ENCODE measurements around the gene GCSAM.

The GCSAM gene

GRCh38 chr3:112117841-112118571 is 15.0 kb downstream of the GCSAM start:
- Histone ChIP-seq H3K36me3 (ENCODE audit: control insufficient read depth, insufficient read depth, low read length) (peaks cover 17% of the 10 kb centered on the region; the same call in 1 of the 2 replicates), H3K27ac (ENCODE audit: low read depth, low read length) (no peak overlapping the region), H3K4me1 (ENCODE audit: control insufficient read depth, insufficient read depth, low read length) (no peaks in the 10 kb centered on the region), H3K4me3 (ENCODE audit: low read depth, low read length) (no peak overlapping the region), H3K27me3 (ENCODE audit: control insufficient read depth, insufficient read depth, low read length) (no peaks in the 10 kb centered on the region), H3K9me3 (ENCODE audit: control insufficient read depth, insufficient read depth, low read length) (no peaks in the 10 kb centered on the region), H3K9ac (ENCODE audit: low read depth, low read length) (no peak overlapping the region)

DNA sequence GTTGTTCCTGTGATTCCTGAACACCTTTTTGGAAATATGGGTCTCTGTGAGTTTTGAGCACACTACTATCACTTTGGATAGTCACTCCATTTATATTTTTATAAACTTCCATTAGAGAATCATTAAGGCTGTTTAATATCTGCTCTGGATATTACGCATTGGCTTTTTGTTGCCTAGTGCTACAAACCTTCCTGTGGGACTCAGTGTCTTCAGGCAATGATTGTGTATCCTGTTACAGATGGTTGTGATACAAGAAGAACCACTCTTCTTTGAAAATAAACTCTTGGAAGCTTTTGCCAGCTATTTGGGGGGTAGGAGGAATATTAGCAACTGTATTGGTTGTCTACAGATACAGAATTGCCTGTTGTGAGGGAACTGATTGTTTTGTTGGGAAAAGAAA is 15.6 kb downstream of the GCSAM start:
- peaks cover 20% of the 10 kb centered on the region; the same call in 1 of the 2 replicates for H3K36me3 ChIP-seq (ENCODE audit: control insufficient read depth, insufficient read depth, low read length)
- no peak overlapping the region for H3K9ac ChIP-seq (ENCODE audit: low read depth, low read length)
- no peak overlapping the region for H3K4me3 ChIP-seq (ENCODE audit: low read depth, low read length)
- H3K27me3 ChIP-seq (ENCODE audit: control insufficient read depth, insufficient read depth, low read length): no peaks in the 10 kb centered on the region
- H3K9me3 ChIP-seq (ENCODE audit: control insufficient read depth, insufficient read depth, low read length): no peaks in the 10 kb centered on the region
- H3K4me1 ChIP-seq (ENCODE audit: control insufficient read depth, insufficient read depth, low read length): no peaks in the 10 kb centered on the region
- no peak overlapping the region for H3K27ac ChIP-seq (ENCODE audit: low read depth, low read length)

- H3K27ac ChIP-seq (ENCODE audit: low read depth, low read length): no peak overlapping the region
These were observed 16.3 kb downstream of the GCSAM start for GRCh38 chr3:112116748-112117186.

DNA sequence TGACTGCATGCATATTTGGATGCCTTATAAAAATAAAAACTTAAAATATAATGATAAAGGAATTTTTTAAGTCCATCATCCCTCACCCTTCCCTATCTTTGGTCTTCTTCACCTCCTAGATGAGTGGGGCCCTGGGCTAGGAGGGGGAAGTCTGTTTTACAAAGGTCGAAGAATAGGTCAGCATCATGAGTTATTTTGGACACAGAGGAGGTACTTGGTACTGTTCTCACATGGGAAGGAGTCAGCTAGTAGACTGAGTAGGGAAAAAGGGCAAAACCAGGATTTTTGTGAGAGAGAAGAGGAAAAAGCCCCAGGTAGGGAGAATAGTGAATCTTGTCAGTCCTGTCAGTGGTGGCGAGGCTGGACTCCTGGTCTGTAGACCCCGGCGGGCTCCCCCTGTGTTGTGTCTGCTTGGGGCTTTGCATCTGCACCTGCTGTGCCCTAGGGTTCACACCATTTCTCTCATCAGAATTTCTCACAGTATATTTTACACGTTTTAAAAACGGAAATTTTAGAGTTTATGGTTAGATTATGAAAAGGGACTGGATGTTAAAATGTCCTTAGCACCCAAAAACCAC is 17.2 kb downstream of the GCSAM start:
- Histone ChIP-seq H3K4me1 (ENCODE audit: control insufficient read depth, insufficient read depth, low read length) (no peaks in the 10 kb centered on the region), H3K9me3 (ENCODE audit: control insufficient read depth, insufficient read depth, low read length) (no peaks in the 10 kb centered on the region), H3K4me3 (ENCODE audit: low read depth, low read length) (no peak overlapping the region), H3K27me3 (ENCODE audit: control insufficient read depth, insufficient read depth, low read length) (no peaks in the 10 kb centered on the region), H3K36me3 (ENCODE audit: control insufficient read depth, insufficient read depth, low read length) (peaks cover 20% of the 10 kb centered on the region; the same call in 1 of the 2 replicates), H3K27ac (ENCODE audit: low read depth, low read length) (no peak overlapping the region), H3K9ac (ENCODE audit: low read depth, low read length) (no peak overlapping the region)

More at GRCh38 chr3:112116748-112117186, 16.3 kb downstream of the GCSAM start:
- Histone ChIP-seq H3K4me3 (ENCODE audit: low read depth, low read length) (no peak overlapping the region), H3K9me3 (ENCODE audit: control insufficient read depth, insufficient read depth, low read length) (no peaks in the 10 kb centered on the region), H3K4me1 (ENCODE audit: control insufficient read depth, insufficient read depth, low read length) (no peaks in the 10 kb centered on the region), H3K27me3 (ENCODE audit: control insufficient read depth, insufficient read depth, low read length) (no peaks in the 10 kb centered on the region), H3K36me3 (ENCODE audit: control insufficient read depth, insufficient read depth, low read length) (peaks cover 20% of the 10 kb centered on the region; the same call in 1 of the 2 replicates), H3K9ac (ENCODE audit: low read depth, low read length) (no peak overlapping the region)

DNA sequence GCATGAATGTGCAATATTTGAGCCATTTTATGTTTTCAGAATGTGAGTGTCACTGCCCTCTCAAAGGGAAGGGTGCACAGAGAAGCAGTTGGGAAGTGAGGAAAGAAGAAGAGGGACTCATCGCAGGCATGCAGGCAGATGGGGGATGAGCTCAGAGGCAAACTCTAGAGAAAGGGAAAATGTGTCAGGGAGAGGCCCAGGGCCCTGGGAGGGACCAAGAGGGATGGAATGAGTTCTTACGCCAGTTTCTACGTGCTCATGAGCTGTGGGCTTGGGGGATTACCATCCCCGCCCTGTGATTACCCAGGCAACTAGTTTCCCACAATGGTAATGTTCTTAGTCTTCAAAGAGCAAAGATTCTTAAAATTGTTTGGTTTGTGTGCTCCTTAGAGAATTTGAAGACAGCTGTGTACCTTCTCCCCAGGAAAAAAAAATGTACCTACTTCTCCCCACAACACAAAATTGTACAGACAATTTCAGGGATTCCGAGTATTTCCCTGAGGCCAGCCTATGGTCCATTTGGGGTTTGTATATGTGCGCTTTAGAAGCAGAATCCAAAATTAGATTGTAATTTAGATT is 17.8 kb downstream of the GCSAM start:
- no peaks in the 10 kb centered on the region for H3K9me3 ChIP-seq (ENCODE audit: control insufficient read depth, insufficient read depth, low read length)
- no peak overlapping the region for H3K4me3 ChIP-seq (ENCODE audit: low read depth, low read length)
- no peaks in the 10 kb centered on the region for H3K27me3 ChIP-seq (ENCODE audit: control insufficient read depth, insufficient read depth, low read length)
- H3K4me1 ChIP-seq (ENCODE audit: control insufficient read depth, insufficient read depth, low read length): no peaks in the 10 kb centered on the region
- no peak overlapping the region for H3K9ac ChIP-seq (ENCODE audit: low read depth, low read length)
- H3K27ac ChIP-seq (ENCODE audit: low read depth, low read length): no peak overlapping the region
- peaks cover 20% of the 10 kb centered on the region; the same call in 1 of the 2 replicates for H3K36me3 ChIP-seq (ENCODE audit: control insufficient read depth, insufficient read depth, low read length)

DNA sequence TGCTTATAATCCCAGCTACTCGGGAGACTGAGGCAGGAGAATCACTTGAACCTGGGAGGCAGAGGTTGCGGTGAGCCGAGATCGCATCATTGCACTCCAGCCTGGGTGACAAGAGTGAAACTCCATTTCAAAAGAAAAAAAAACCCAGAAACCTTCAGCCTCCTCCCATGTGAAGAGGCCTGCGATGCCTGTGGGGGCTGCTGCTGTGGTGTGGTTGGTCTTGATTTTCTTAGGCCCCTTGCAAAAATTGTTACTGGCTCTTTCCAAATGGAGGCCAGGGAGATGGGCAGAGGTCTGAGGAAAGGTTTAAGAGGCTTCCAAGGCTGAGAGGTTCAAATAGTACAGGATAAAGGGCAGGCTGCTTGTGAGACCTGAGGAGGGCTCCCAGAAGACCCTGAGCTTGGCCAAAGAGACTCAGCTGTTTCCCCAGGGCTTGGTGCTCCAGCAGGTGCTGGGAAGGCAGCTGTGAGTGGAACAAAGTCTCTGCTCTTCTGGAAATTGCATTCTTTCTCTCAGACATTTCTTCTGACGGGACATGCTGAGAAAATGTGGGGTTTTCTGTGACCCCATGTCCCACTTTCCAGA is 18.4 kb downstream of the GCSAM start:
- Histone ChIP-seq H3K27me3 (ENCODE audit: control insufficient read depth, insufficient read depth, low read length) (no peaks in the 10 kb centered on the region), H3K36me3 (ENCODE audit: control insufficient read depth, insufficient read depth, low read length) (peaks cover 22% of the 10 kb centered on the region; the same call in 1 of the 2 replicates), H3K9ac (ENCODE audit: low read depth, low read length) (no peak overlapping the region), H3K4me3 (ENCODE audit: low read depth, low read length) (no peak overlapping the region), H3K9me3 (ENCODE audit: control insufficient read depth, insufficient read depth, low read length) (no peaks in the 10 kb centered on the region), H3K4me1 (ENCODE audit: control insufficient read depth, insufficient read depth, low read length) (no peaks in the 10 kb centered on the region), H3K27ac (ENCODE audit: low read depth, low read length) (no peak overlapping the region)

DNA sequence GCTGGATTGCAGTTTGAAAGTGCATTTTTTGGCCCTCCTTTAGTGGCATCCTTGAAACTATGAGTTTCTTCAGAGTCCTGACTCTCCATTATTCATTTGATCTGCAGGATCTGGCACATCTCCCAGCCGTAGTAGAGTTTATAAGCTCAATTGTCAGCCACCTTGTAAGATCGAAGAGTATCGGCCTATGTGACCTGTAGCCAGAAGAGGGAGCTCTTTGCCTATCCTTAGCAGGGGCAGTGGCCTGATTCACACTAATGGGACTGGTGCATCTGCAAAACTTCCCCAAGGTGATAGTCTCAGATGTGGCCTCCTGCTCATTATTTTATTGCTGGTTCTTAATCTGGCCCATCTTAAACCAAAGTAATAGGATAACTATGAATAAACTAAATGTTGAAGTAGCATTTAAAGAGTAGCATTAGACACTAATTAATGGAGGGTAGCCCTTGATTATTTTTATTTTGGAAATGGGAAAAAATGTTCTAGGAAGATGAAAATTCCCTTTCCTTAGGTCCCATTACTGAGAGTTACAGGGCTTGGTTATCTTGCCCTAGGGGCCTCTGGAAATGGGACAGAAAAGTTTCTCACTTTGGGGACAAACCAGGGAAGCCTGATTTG is 21.2 kb downstream of the GCSAM start:
- Histone ChIP-seq H3K27me3 (ENCODE audit: control insufficient read depth, insufficient read depth, low read length) (no peaks in the 10 kb centered on the region), H3K4me3 (ENCODE audit: low read depth, low read length) (no peak overlapping the region), H3K9me3 (ENCODE audit: control insufficient read depth, insufficient read depth, low read length) (no peaks in the 10 kb centered on the region), H3K27ac (ENCODE audit: low read depth, low read length) (no peak overlapping the region), H3K9ac (ENCODE audit: low read depth, low read length) (no peak overlapping the region), H3K36me3 (ENCODE audit: control insufficient read depth, insufficient read depth, low read length) (peaks cover 20% of the 10 kb centered on the region), H3K4me1 (ENCODE audit: control insufficient read depth, insufficient read depth, low read length) (no peaks in the 10 kb centered on the region)

GRCh38 chr3:112109322-112109721 is 23.7 kb downstream of the GCSAM start:
- Histone ChIP-seq H3K4me1 (ENCODE audit: control insufficient read depth, insufficient read depth, low read length) (no peaks in the 10 kb centered on the region), H3K4me3 (ENCODE audit: low read depth, low read length) (no peak overlapping the region), H3K27me3 (ENCODE audit: control insufficient read depth, insufficient read depth, low read length) (no peaks in the 10 kb centered on the region), H3K36me3 (ENCODE audit: control insufficient read depth, insufficient read depth, low read length) (peaks cover 26% of the 10 kb centered on the region), H3K9ac (ENCODE audit: low read depth, low read length) (no peak overlapping the region), H3K9me3 (ENCODE audit: control insufficient read depth, insufficient read depth, low read length) (no peaks in the 10 kb centered on the region), H3K27ac (ENCODE audit: low read depth, low read length) (no peak overlapping the region)

- Histone ChIP-seq H3K9me3 (ENCODE audit: control insufficient read depth, insufficient read depth, low read length) (no peaks in the 10 kb centered on the region), H3K36me3 (ENCODE audit: control insufficient read depth, insufficient read depth, low read length) (peaks cover 19% of the 10 kb centered on the region), H3K4me1 (ENCODE audit: control insufficient read depth, insufficient read depth, low read length) (no peaks in the 10 kb centered on the region; the same call in 1 of the 2 replicates), H3K4me3 (ENCODE audit: low read depth, low read length) (no peak overlapping the region), H3K27me3 (ENCODE audit: control insufficient read depth, insufficient read depth, low read length) (no peaks in the 10 kb centered on the region), H3K9ac (ENCODE audit: low read depth, low read length) (no peak overlapping the region), H3K27ac (ENCODE audit: low read depth, low read length) (no peak overlapping the region)
These were observed 28.3 kb downstream of the GCSAM start for GRCh38 chr3:112104774-112105173.

DNA sequence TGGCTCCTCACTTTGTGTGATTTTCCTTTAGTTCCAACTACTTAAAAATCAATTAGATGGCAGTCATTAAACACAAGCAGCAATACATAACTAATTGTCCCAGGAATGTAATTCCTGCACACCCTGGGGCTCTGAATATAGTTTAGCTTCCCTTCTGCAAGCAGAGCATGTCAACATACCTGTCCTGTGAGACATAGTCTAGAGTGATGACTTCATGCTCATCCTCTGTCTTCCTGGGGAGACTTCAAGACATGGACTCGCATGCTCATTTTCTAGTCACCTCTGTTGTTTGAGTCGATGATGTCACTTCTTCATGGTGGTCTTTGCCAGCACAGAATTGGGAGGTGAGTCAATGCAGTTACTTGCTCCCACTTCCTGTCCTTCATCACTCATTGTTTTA is 31.1 kb downstream of the GCSAM start:
- Histone ChIP-seq H3K9me3 (ENCODE audit: control insufficient read depth, insufficient read depth, low read length) (no peaks in the 10 kb centered on the region), H3K27me3 (ENCODE audit: control insufficient read depth, insufficient read depth, low read length) (no peaks in the 10 kb centered on the region), H3K4me3 (ENCODE audit: low read depth, low read length) (no peak overlapping the region), H3K27ac (ENCODE audit: low read depth, low read length) (peak overlapping the region; percentile 7), H3K9ac (ENCODE audit: low read depth, low read length) (no peak overlapping the region), H3K4me1 (ENCODE audit: control insufficient read depth, insufficient read depth, low read length) (no peaks in the 10 kb centered on the region; the same call in 1 of the 2 replicates), H3K36me3 (ENCODE audit: control insufficient read depth, insufficient read depth, low read length) (peaks cover 14% of the 10 kb centered on the region; the same call in 1 of the 2 replicates)
